GM12878 (cell line): ENCODE measurements around the gene RGL1. TPM values are rescaled to one million over a fixed set of nuclear protein-coding genes. Genes with fewer than 3 reads are reported as not detected.
A peak's percentile ranks its signal among the peaks of the same experiment; 100 is the strongest.

Source experiments
- ASH2L ChIP-seq: fragments of 300-600, 200-600 bp; sonication (generic); IDR thresholded peaks from 2 replicates; pipeline ENCODE4 v1.6.1; 2017; ENCODE audit warnings: low read depth, mild to moderate bottlenecking, borderline replicate concordance
- ATF7 ChIP-seq: fragments of 450-650 bp; IDR thresholded peaks from 2 replicates; pipeline ENCODE4 v1.6.1; 2016; ENCODE audit warnings: low read depth, mild to moderate bottlenecking
- CHD1 ChIP-seq: IDR thresholded peaks from 2 replicates; pipeline ENCODE4 v1.6.1; 2012; ENCODE audit warnings: low read depth, low read length, improper control_type of control experiment
- ESRRA ChIP-seq: IDR thresholded peaks from 2 replicates; pipeline ENCODE4 v1.6.1; 2012; ENCODE audit warnings: mild to moderate bottlenecking, low read length, improper control_type of control experiment
- FOS ChIP-seq: IDR thresholded peaks from 3 replicates; pipeline ENCODE4 v1.6.1; 2011; ENCODE audit warnings: borderline replicate concordance; ENCODE audit not compliant: insufficient read length; ENCODE audit errors: extremely low read depth
- FOXK2 ChIP-seq: fragments of 450-650 bp; IDR thresholded peaks from 2 replicates; pipeline ENCODE4 v1.6.1; 2017; ENCODE audit warnings: mild to moderate bottlenecking, moderate library complexity
- GATAD2B ChIP-seq: fragments of 450-650 bp; conservative IDR thresholded peaks from 2 replicates; pipeline ENCODE4 v1.6.1; 2017; ENCODE audit warnings: low read depth, mild to moderate bottlenecking, moderate library complexity
- KAT2A ChIP-seq: conservative IDR thresholded peaks from 2 replicates; pipeline ENCODE4 v1.6.1; 2011; ENCODE audit warnings: low read depth, low read length; ENCODE audit not compliant: control insufficient read depth
- KDM1A ChIP-seq: fragments of 200-600 bp; sonication (generic); IDR thresholded peaks from 2 replicates; pipeline ENCODE4 v1.6.1; 2016; ENCODE audit warnings: borderline replicate concordance
- LARP7 ChIP-seq: fragments of 450-650 bp; IDR thresholded peaks from 2 replicates; pipeline ENCODE4 v1.6.1; 2017; ENCODE audit warnings: mild to moderate bottlenecking
- MEF2A ChIP-seq: IDR thresholded peaks from 2 replicates; pipeline ENCODE4 v1.6.1; 2011; ENCODE audit warnings: low read depth, mild to moderate bottlenecking, low read length, moderate library complexity; ENCODE audit not compliant: insufficient read depth
- MYB ChIP-seq: fragments of 150-350 bp; IDR thresholded peaks from 2 replicates; pipeline ENCODE4 v1.6.1; 2014; ENCODE audit warnings: mild to moderate bottlenecking, low read depth, low read length, borderline replicate concordance
- NFYA ChIP-seq: IDR thresholded peaks from 2 replicates; pipeline ENCODE4 v1.6.1; 2011; ENCODE audit warnings: low read depth, mild to moderate bottlenecking, low read length, improper control_type of control experiment, borderline replicate concordance
- NKRF ChIP-seq: fragments of 450-650 bp; conservative IDR thresholded peaks from 2 replicates; pipeline ENCODE4 v1.6.1; 2017; ENCODE audit warnings: mild to moderate bottlenecking, moderate library complexity
- NRF1 ChIP-seq: conservative IDR thresholded peaks from 2 replicates; pipeline ENCODE4 v1.6.1; 2011; ENCODE audit warnings: mild to moderate bottlenecking, low read depth, low read length, improper control_type of control experiment
- POLR2AphosphoS2 ChIP-seq: IDR thresholded peaks from 2 replicates; pipeline ENCODE4 v1.6.1; 2011; ENCODE audit warnings: low read depth, mild to moderate bottlenecking, low read length, improper control_type of control experiment, moderate library complexity
- POU2F2 ChIP-seq: IDR thresholded peaks from 3 replicates; pipeline ENCODE4 v1.6.1; 2011; ENCODE audit warnings: low read depth, mild to moderate bottlenecking, low read length, borderline replicate concordance
- RCOR1 ChIP-seq: conservative IDR thresholded peaks from 2 replicates; pipeline ENCODE4 v1.6.1; 2012; ENCODE audit warnings: low read depth, low read length, improper control_type of control experiment
- YBX1 ChIP-seq: fragments of 450-650 bp; IDR thresholded peaks from 2 replicates; pipeline ENCODE4 v1.6.1; 2016; ENCODE audit warnings: antibody characterized with exemption
- ZNF207 ChIP-seq: fragments of 450-650 bp; IDR thresholded peaks from 2 replicates; pipeline ENCODE4 v1.6.1; 2014; ENCODE audit warnings: antibody characterized with exemption, mild to moderate bottlenecking, borderline replicate concordance
- ZNF24 ChIP-seq: fragments of 450-650 bp; IDR thresholded peaks from 2 replicates; pipeline ENCODE4 v1.6.1; 2017; ENCODE audit warnings: antibody characterized with exemption, mild to moderate bottlenecking
- polyA plus RNA-seq, 11 experiments: library from polyadenylated mRNA; depleted of rRNA in 4 of 11; unstranded in 6 of 11; stranded (reverse) in 5 of 11; fragments of >200 nt; fragmentation: Nextera tagmentation in 4 of 11; fragmentation: Illumina TruSeq in 1 of 11; extraction: Ambion mirVana in 4 of 11; extraction: Trizol in 1 of 11; gene quantifications; 1 replicate in 1 of 11; 2 replicates in 10 of 11; pipeline versions ENCODE4 v1.2.1 to v1.2.3, GENCODE V29; 2011 to 2016; ENCODE audit warnings: inconsistent platforms in 2 of 11, missing spikeins in 2 of 11, low read depth in 1 of 11
- total RNA-seq, 4 experiments: library from RNA; depleted of rRNA in 3 of 4; stranded (reverse); fragments of >200 nt in 3 of 4; fragmentation: Illumina TruSeq in 1 of 4; extraction: Trizol in 1 of 4; gene quantifications; 2 replicates each; pipeline versions ENCODE4 v1.2.1 to v1.2.3, GENCODE V29; 2013 to 2021
- TF ChIP-seq, protein P1 (sequence below): fragments of 450-650 bp; formaldehyde crosslinking; IDR thresholded peaks from 2 replicates; pipeline ENCODE4 v1.5.0; 2022; ENCODE audit warnings: mild to moderate bottlenecking, missing genetic modification characterization

The RGL1 gene
- total and polyA plus RNA-seq, 10 of the 15 experiments (the other 5 are each of a cell fraction or from before 2014, with no cell fraction given) = 8.1 to 25.0 (median 19.0) TPM

DNA sequence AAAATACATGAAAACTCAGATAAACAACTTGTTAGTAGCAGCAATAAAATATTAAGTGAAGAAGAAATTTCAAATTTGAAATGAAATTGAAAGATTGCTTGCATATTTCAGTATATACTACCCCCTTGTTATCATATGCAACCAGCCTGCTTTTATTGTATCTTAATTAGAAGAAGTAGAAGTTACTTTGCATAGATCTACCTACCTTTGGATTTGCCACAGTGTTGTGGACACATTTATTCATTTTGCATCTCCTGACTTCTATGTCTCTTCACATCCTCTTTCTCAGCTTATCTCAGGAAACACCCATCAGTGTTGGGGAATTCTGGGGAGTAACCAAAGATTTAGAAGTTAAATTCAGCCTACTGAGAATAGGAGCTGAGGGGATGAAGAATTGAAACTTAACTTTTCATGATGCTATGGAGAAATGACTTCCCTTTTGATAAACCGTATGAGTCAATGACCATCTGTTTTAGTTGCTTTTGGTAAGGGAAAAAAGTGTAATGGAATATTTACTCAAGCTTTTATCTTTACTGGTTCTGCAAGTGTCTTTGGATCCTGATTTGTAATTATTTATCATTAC lies 96.9 kb downstream of the RGL1 start (continued):
- TF ChIP-seq, protein P1, sequence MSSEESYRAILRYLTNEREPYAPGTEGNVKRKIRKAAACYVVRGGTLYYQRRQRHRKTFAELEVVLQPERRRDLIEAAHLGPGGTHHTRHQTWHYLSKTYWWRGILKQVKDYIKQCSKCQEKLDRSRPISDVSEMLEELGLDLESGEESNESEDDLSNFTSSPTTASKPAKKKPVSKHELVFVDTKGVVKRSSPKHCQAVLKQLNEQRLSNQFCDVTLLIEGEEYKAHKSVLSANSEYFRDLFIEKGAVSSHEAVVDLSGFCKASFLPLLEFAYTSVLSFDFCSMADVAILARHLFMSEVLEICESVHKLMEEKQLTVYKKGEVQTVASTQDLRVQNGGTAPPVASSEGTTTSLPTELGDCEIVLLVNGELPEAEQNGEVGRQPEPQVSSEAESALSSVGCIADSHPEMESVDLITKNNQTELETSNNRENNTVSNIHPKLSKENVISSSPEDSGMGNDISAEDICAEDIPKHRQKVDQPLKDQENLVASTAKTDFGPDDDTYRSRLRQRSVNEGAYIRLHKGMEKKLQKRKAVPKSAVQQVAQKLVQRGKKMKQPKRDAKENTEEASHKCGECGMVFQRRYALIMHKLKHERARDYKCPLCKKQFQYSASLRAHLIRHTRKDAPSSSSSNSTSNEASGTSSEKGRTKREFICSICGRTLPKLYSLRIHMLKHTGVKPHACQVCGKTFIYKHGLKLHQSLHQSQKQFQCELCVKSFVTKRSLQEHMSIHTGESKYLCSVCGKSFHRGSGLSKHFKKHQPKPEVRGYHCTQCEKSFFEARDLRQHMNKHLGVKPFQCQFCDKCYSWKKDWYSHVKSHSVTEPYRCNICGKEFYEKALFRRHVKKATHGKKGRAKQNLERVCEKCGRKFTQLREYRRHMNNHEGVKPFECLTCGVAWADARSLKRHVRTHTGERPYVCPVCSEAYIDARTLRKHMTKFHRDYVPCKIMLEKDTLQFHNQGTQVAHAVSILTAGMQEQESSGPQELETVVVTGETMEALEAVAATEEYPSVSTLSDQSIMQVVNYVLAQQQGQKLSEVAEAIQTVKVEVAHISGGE (CRISPR knock-in tag) = no peak
- no peak for TF ChIP-seq FOS
- TF ChIP-seq FOXK2 = no peak
- no peak for TF ChIP-seq LARP7
- TF ChIP-seq MEF2A = 0 out of 2 replicates have a peak, but pooled peaks have one; percentile 51
- no peak for TF ChIP-seq KDM1A
- TF ChIP-seq RCOR1 = no peak
- TF ChIP-seq CHD1 = no peak
- no peak for TF ChIP-seq MYB
- peak; percentile 25; the same call in 1 of the 2 replicates for TF ChIP-seq ATF7
- TF ChIP-seq ZNF24 = no peak
- TF ChIP-seq KAT2A = no peak
- 0 out of 3 replicates have a peak, but pooled peaks have one; percentile 6 for TF ChIP-seq POU2F2
- no peak for TF ChIP-seq NFYA
- TF ChIP-seq GATAD2B = no peak
- no peak for TF ChIP-seq YBX1
- no peak for TF ChIP-seq ZNF207
- no peak for TF ChIP-seq POLR2AphosphoS2
- no peak for TF ChIP-seq NKRF
- TF ChIP-seq NRF1 = no peak
- no peak for TF ChIP-seq ESRRA
- no peak for TF ChIP-seq ASH2L
